ENCODE data around the gene OR9G4. TPM values are rescaled to one million over a fixed set of nuclear protein-coding genes. Genes with fewer than 3 reads are reported as not detected.

The OR9G4 gene
- polyA plus RNA-seq, 5 donors, result not detected

Other genes starting within 250 kb of the OR9G4 start
- gene OR5M11, start 205.4 kb downstream of the OR9G4 start, polyA plus RNA-seq (ENCODE audit: insufficient read depth in 1 of 5, insufficient read length in 5 of 5, low replicate concordance in 1 of 5), result not detected
- gene OR5M10, start 171.0 kb downstream of the OR9G4 start, polyA plus RNA-seq (ENCODE audit: insufficient read depth in 1 of 5, insufficient read length in 5 of 5, low replicate concordance in 1 of 5), result not detected
- not detected for gene OR5M1, start 133.8 kb downstream of the OR9G4 start, polyA plus RNA-seq (ENCODE audit: insufficient read depth in 1 of 5, insufficient read length in 5 of 5, low replicate concordance in 1 of 5)
- not detected for gene OR5AP2, start 106.3 kb downstream of the OR9G4 start, polyA plus RNA-seq (ENCODE audit: insufficient read depth in 1 of 5, insufficient read length in 5 of 5, low replicate concordance in 1 of 5)
- not detected for gene OR5AR1, start 85.0 kb downstream of the OR9G4 start, polyA plus RNA-seq (ENCODE audit: insufficient read depth in 1 of 5, insufficient read length in 5 of 5, low replicate concordance in 1 of 5)
- not detected for gene OR9G1, start 49.6 kb downstream of the OR9G4 start, polyA plus RNA-seq (ENCODE audit: insufficient read depth in 1 of 5, insufficient read length in 5 of 5, low replicate concordance in 1 of 5)
- under 1 TPM in 4 of 5 donors, not detected in 1; 0.18 to 0.38 (median 0.28) TPM for gene OR5AK2, start 240.2 kb upstream of the OR9G4 start, polyA plus RNA-seq (ENCODE audit: insufficient read depth in 1 of 5, insufficient read length in 5 of 5, low replicate concordance in 1 of 5)

Data from right lung (tissue), 5 donors.